M059J (cell line): ENCODE measurements around the gene GATD1. TPM values are rescaled to one million over a fixed set of nuclear protein-coding genes. Genes with fewer than 3 reads are reported as not detected.
A peak's percentile ranks its signal among the peaks of the same experiment; 100 is the strongest.

Experiments
- DNase-seq: peaks from one replicate; pipeline ENCODE4 v3.0.0-alpha.2; 2012; ENCODE audit warnings: low read depth
- total RNA-seq: library from RNA; depleted of rRNA; stranded (reverse); fragments of >200 nt; shearing (Covaris generic); gene quantifications from 2 replicates; pipeline ENCODE4 v1.2.3, GENCODE V29; 2014

The GATD1 gene
- total RNA-seq, 1 experiment from 2014 or later = 25.6 TPM

GRCh38 chr11:795634-796564 is 18.6 kb upstream of the GATD1 start:
- DNase-seq = peak; percentile 90

DNA sequence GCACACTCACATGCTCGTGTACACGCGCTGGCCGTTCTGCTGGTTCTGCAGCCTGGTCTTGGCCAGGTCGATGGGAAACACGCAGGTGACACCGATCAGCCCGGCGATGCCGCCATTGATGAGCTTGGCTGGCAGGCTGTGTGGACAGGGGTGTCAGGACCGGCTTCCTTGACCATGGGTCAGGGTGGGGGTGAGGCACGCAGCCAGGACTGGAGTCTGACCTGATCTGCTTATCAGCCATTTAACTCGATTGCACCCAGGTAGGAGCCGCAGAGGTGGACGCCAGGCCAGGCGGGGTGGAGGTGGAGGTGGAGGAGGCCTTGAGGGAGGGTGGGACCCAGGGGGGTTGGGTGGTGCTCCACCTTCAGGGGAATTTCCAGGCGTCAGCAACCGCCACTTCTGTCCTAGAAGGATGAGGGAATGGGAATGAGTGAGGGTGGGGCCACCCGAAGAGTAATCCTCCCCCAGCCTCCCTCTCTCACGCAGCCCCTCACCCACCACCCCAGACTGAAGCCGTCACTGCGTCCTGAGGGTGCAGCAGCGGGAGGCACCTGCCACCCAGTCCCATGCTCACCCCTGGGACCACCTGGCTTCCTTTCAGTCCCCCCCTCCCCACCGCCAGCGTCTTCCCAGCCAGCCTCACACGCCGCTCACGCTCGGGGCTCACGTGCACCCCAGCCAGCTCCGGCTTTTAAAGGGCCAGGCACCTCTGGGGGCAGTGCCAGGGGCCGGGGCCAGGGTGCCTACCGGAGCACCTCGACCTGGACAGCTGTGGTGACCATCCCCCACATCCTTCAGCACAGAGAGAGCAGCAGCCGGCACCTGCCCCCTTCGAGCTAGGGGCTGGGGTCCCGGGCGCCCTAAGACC is 17.7 kb upstream of the GATD1 start:
- no peak for DNase-seq

- no peak for DNase-seq
Measured at GRCh38 chr11:794013-794765, 16.9 kb upstream of the GATD1 start.

- DNase-seq = peak; percentile 22
Measured at GRCh38 chr11:793556-793955, 16.3 kb upstream of the GATD1 start.

DNA sequence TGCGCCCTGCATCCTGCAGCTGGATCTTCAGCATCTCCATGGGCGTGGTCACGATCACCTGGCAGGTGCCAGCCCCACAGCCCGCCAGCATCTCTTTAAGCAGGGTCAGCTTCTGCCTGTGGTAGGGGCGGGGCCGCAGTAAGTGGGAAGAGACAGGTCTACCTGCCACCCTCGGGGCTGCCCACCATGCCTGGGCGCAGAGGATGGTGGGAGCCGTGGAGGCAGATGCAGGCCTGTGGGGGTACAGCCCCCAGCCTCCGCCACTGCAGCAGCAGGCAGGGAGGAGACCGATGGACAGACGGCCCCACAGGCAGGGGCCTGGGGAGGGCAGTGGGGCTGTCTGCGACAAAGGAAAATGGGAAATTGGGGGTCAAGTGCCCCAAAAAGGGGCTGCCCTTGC is 15.6 kb upstream of the GATD1 start:
- no peak for DNase-seq

- no peak for DNase-seq
Measured at GRCh38 chr11:792535-792821, 15.2 kb upstream of the GATD1 start.

GRCh38 chr11:791658-792534 is 14.6 kb upstream of the GATD1 start:
- DNase-seq = no peak

DNA sequence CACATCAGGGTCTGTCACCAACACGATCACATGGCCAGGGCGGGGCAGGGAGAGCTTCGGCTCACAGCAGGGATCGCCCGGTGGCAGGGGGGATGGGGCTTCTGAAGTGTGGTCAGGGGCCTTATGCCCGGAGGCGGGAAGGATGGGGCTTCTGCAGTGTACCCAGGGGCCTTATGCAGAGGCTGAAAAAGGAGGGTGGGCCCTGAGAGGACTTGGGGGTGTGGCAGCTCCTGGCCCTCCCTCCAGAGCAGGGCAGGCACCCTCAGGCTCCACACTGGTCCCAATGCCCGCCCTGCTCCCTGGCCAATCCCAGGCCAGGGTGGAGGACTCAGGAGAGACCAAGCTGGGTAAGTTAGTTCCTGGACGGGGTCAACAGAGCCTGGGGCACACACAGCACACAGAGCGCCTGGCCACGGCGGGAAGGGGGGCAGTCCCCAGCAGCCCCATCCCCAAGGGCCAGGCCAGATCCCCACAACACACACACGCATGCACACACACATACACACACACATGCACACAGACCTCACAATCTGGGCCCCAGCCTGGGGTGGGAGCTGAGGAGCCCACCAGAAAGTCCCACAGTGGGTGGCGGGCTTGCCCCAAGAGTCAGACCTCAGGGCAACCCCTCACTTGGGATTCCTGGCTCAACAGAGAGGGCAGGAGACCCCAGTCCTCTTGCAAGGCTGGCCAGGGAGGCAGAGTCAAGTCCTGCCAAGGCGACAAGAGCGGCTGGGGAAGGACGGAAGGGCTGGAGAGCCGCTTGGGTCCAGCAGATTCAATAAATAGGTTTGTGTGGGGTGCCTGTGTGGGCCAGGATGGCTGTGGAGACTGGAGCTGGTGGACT is 13.7 kb upstream of the GATD1 start:
- DNase-seq = peak; percentile 46

GRCh38 chr11:789943-790342 is 12.7 kb upstream of the GATD1 start, which contains the start of gene CEND1:
CEND1 (minus strand) TSS chr11:790090; CDS start chr11:788576, 1,514 bp downstream.
- no peak for DNase-seq

- no peak for DNase-seq
Measured at GRCh38 chr11:788953-789940, 12.0 kb upstream of the GATD1 start.

DNA sequence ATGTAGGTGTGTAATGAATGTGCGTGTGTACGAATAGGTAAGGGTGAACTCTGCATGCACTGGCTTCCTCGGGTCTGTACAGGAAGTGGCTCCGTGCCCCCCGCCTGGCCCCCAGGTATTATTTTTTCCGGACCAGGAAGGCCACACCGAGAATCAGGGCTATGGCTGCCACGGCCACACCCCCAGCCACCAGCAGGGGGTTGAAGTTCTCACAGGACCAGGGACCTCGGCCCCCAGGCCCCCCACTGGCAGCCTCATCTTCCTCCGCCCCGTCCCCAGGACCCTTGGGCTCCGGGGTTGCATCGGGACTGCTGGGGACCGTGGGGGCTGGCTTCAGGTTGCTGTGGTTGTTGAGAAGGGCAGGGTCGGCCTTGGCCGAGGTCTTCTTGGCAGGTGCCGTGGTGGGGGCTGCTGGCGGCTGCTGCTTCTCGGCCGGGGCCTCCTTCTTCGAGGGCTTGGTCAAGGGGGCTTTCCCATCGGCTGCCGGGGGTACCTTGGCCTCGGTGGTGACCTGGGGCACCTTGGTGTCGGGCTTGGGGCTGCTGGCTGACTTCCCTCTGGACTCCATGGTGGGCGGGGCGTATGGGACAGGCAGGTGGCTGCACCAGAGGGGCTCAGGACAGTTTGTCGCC is 10.8 kb upstream of the GATD1 start:
- DNase-seq = no peak

- no peak for DNase-seq
Measured at GRCh38 chr11:787084-787675, 9.9 kb upstream of the GATD1 start.

DNA sequence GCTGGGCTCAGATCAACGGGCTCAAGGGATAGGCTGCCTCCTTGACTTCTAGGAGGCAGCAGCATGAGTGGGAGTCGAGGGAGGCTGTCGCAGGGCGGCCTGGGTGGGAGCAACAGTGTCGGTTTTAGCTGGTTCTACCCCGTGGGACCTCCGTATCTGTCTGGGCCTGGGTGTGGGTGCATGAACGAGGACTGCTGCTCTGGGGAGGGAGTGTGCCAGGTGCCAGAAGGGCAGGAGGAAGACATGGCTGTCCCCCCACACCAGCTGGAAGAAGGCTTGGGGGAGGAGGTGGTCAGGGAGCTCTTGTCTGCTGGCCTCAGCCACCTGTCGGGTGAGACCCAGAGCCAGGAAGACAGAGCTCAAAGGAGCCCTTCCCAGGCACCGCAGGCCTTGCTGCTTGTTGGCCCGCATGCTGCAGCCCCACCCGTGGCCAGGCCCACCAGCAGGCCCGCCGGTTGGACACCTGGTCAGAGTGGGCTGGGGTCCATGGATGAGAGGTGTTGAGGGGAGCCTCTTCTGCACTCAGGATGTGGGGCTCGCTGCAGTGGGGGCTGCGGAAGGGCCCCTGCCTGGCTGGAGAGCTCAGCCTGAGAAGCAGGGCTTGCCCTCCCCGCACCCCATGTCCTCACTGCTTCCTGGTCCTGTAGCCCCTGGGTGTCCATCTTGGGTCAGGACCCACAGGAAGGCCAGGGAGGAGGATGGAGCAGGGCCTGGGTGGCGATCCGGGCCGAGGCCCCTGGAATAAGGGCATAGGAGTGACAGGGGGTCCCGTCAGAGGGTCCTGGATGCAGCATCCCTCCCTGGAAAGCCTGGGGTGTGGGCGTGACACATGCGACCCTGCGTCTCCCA is 9.2 kb upstream of the GATD1 start:
- DNase-seq = no peak

DNA sequence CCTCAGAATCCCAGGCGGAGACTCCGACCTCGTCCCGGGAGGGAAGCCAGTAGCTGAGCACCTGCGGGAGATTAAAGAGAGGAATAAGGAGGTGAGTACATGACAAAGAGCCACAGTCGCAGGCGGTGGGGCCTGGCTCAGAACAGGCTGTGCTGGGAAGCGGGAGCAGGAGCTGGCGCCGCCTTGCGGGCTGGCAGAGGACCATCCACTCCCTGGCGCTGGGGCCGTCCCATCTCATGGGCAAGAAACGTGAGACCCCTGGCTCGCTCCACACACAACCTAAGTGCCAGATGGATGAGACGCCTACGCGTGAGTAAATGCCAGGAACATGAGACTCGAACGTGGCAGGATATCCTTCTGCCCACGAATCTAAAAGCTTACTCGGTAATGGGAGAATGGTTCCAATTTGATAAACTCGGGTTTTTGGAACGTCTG is 6.3 kb upstream of the GATD1 start:
- no peak for DNase-seq

DNA sequence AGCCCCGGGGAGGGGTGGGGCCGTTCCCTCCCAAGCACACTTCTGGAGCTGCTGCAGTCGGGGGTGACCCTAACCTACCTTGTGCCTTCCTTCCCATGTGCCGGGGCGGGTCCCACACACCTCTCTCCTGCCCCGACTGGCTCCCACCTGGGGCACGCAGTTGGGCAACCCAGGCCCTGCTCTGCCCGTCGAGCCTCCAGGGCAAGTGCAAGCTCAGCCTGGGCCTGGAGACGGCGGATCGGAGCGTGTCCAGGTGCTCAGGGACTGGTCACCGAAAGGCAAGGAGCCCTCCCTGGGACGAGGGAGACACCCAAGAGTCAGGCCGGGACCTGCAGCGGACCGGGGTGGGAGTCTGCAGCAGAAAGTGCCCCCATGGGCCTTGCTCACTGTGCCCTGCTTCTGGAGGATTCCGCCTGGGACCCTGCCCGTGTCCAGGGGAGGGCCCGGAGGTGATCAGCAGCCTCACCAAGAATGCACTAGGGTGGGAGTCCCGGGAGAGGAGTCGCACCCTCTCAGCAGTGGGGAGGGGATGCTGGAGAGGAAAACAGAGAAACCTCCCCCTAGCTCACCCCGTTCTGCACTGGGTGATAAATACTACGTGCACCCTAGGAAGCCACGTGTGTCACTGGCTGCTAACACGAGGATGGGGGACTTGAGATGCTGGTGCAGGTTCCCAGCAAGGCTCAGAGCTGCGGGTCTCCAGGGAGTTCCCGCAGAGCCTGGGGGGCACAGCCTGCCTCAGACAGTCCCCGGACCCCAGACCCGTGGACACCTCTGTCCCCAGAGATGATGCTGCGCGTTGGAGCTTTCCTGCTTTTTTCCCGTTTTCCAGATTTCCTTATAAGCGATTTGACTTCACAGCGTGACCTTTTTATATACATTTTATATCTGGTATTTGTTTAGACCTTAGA is 5.2 kb upstream of the GATD1 start:
- no peak for DNase-seq

GRCh38 chr11:779955-780532 is 2.8 kb upstream of the GATD1 start:
- no peak for DNase-seq
